NCI-H2029 (cell line): ENCODE measurements around the gene PPP2R2C.

Experiments
- DNase-seq: peaks from one replicate; lab custom pipeline; 2025; lab: John Stamatoyannopoulos, UW

Gene PPP2R2C

DNA sequence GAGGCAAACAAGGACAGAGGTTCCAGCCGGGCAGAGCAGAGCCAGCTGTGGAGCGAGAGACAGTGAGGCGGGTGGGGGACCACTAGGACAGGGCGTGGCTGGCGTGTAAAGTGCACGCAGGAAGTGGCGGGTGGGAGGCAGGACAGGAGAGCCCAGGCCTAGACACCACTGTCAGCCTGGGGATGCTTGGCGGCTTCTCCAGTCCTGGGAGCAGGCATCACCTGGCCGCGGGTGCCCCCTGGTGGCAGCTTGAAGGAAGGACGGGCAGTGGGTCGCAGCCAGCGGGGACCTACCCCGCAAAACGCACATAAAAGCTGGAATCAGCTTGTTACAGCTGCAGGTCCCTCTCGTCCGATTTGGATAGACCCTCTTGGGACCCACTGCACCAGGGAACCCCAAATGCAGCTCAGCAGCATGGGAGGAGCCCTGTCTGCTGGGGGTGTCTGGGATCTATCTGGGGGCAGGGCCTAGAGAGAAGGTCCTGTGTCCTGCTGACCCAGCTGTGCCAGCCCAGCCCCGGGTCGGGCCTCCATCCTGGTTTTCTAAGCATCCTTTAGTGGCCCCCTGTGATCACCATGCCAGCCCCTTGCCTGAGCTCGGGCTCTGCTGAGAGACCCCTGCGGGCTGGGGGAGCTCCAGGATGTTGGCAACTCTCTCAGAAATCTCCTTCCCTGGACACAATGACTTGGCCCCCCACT is 145.0 kb downstream of the PPP2R2C start:
- peak; percentile 54 for DNase-seq

- no peak for DNase-seq
Measured at GRCh38 chr4:6326312-6327060, 145.9 kb downstream of the PPP2R2C start.

DNA sequence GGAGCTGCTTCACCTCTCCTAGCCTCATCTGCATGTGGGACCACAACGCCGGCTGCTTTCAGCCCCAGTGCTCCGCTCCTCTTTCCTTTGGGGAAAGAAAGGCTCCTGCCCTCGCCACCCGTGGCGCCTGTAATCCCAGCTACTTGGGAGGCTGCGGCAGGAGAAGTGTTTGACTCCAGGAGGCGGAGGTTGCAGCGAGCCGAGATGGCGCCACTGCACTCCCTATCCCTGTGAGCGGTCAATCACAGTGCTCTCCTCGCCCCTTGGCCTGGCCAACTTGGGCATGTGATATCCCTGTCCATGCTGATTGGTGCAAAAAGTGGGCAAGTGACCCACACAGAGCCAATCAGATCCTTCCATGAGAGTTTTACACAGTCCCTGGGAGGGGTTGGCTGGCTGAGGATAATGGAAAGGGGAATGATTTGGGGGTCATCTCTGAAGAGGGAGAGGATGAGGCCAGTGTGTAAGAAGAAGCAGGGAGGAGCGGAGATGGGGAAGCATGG is 146.6 kb downstream of the PPP2R2C start:
- no peak for DNase-seq

DNA sequence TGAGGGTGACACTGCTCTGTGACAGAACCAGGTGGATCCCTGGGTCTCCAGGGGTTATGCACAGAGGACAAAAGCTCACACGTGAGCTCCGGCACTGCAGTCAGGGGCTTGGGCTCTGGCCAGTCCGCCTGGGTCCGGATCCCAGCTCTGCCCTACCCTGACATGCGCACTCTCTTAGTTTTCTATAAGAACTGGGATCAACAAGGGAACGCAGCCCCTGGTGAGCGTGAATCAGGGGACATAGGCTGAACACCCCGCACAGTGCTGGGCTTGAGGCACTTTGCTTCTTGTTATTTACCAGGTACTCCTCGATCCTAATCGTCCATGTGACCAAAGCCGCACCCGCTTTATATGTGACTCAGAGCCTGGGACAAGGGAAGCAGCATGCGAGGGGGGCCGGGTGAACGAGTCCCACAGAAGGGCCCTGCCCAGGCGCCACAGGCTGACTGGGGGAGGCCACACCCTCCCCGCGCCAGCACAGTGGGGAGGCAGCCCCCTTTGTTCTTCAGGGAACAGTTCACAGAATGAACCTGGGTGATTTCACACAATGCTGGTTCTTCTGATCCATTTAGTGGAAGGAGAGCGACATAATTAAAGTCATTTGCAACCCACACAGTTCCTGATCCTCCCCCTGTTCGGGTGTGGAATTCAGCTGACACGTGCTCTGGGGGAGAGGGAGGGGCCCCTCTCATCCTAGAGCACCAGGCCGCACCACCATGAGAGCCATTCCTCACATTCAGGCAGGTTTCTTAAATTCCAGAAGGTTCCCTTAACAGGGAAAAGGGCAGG is 147.2 kb downstream of the PPP2R2C start:
- DNase-seq, result no peak

DNA sequence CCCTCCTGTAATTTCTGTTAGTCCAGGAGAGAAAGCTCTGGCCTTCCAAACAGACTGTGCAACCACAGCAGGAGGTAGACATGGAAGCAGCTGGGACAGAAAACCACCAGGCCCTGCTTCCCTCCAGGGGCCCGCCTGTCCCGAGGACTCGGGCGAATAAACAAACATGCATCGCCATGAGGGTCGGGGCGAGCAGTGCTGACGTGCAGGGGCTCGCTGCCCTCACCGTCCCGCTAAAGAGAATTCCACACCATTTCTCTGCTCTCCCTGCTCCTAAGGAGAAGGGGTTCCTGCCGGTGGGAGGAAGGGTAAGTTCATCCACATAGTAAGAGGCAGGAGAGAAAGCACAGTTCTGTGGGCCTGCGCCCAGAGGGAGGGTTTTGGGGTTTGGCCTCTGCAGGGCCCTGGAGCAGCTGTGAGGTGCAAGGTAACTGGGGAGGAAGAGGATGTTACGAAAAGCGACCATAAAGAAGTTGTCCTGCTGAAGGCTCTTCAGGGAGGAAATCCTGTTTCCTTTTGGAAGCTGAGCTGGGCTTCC is 147.9 kb downstream of the PPP2R2C start:
- no peak for DNase-seq

GRCh38 chr4:6322761-6323566 is 149.4 kb downstream of the PPP2R2C start:
- DNase-seq, result no peak

DNA sequence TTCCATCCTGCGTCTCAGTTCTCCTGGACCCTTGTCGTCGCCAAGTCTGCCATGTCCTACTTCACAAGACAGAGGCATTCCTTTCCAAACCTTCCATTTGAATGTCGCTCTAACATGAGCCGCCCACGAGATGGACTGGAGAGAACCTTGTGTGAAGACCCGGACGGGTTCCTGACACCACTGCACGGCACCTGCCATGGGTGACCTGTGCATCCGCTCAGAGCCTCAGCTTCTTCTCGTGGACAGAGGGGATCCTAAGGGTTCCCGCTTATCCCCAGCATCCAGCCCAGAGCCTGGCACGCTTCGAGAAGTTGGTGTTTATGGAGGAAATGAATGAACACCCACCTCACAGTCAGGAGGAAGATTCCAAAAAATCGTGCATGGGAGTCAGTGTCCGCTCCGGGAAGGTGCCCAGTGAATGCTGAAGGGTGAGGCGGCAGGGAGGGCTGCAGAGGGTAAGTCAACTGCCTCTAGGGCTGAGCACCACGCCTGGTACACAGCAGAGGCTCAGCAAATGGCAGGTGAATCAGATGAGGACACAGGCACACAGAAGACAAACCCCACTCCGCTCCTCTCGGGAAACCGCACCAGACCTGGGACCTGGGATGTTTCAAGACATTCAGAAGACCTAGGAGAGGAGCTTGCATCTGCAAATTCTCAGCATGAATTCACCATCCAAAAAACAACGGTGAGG is 150.2 kb downstream of the PPP2R2C start:
- DNase-seq, result no peak

DNA sequence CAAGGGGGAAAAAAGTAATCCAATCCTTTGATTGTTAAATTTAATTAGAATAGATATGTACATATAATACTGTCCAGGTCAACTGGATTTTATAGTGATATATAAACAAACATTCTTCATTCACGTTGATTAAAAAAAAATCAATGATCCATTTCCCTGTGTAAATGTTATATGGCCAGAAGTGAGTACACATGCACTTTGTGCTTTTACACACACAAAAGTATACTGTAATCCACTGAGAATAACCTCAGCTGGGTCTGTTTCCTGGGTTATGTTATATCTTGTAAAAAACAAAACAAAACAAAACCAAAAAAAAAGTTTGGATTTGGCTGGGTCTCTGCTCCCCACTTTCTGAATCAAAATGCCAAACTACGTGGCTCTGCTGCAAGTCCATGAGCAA is 151.1 kb downstream of the PPP2R2C start:
- DNase-seq, result no peak

DNA sequence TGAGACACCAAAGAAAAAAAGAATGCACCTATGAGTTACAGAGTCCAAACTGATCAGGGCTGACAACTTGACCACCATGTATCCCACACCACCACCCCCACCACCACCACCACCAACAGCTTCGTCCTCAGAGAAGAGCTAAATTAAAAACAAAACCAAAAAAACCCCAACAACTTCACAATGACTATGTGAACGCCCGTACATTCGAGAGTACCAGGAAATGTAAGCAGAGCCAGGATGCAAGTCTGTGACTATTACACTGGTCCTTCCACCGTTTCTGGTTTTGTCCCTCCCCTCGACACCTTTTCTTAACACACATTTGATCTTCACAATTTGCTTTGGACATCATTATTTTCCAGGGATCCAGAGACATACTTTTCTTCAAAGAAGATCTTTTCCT is 151.8 kb downstream of the PPP2R2C start:
- DNase-seq, result no peak

DNA sequence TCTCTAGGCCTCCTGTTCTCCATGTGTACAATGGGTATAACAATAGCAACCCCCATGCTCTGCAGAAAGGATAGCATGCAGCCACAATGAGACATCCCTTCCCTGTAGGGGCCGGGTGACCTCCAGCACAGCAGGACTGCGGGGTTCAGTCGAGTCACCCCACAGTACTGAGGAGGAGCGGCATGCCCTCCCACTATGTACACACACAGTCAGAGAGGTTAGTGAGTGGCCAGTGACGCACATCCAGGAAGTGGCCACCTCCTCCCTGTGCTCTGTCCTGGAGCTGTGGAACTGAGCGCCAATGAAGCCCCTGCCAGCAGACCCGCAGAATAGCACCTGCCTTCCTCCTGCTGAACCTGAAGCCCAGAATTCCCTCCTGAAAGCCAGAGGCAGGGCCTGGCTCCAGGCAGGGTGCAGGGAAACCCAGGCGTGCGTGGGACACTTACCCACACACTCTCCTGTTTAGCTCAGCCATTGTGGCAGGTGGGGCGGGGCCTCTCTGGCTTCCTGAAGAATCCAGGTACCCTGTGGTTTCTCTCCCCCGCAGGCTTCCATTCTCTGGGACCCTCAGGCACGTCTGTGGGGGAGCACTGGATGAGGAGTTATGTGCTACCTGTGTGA is 152.8 kb downstream of the PPP2R2C start:
- DNase-seq, result no peak

DNA sequence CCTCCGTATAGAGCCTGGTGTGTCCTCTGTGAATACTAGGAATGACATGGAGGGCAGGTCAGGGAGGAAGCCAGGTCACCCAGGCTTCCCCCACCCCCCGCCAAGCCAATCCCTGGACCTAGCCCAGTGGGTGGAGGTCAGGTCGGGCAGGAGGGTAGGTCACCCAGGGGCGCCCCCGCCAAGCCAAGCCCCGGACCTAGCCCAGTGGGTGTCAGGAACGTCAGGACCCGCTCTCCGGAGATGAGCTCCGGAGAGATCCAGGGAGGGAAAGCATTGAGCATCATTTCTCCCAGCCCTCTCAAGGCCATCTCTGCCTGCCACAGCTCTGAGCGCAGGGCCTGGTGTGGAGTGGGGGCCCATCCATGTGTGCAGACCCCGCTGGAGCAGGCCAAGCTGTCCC is 154.2 kb downstream of the PPP2R2C start:
- DNase-seq, result no peak

GRCh38 chr4:6316461-6317003 is 155.9 kb downstream of the PPP2R2C start:
- DNase-seq, result no peak

- no peak for DNase-seq
Measured at GRCh38 chr4:6313216-6313615, 159.2 kb downstream of the PPP2R2C start.

DNA sequence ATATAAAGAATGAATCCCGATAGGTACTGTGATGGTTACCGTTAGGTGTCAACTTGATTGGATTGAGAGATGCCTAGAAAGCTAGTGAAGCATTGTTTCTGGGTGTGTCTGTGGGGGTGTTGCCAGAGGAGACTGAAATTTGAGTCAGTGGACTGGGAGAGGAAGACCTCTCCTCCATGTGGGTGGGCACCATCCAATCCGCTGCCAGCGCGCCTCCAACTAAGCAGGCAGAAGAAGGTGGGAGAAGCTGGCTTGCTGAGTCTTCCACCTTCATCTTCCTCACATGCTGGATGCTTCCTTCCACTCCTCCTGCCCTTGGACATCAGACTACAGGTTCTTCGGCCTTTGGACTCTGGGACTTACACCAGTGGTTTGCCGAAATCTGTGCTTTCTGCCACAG is 162.6 kb downstream of the PPP2R2C start:
- no peak for DNase-seq

GRCh38 chr4:6308899-6309643 is 163.3 kb downstream of the PPP2R2C start:
- DNase-seq, result peak; percentile 42

GRCh38 chr4:6307891-6308290 is 164.5 kb downstream of the PPP2R2C start:
- DNase-seq, result no peak

DNA sequence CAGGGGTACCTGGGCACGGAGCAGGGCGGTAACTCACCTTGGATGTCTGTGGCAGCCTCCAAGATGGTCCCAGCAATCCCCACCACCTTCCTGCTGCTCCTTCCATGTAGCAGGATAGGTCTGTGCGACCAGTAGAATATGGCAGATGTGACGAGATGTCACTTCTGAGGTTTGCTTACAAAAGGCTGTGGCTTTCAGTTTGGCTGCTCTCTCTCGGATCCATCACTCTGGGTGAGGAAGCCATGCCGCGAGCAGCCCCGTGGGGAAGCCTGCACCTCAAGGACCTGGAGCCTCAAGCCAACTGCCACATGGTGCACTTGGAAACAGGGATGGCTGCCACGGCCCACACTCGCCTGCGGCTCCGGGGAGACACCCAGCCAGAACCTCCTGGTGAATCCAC is 165.2 kb downstream of the PPP2R2C start:
- DNase-seq, result no peak

- no peak for DNase-seq
Measured at GRCh38 chr4:6306299-6306698, 166.1 kb downstream of the PPP2R2C start.

DNA sequence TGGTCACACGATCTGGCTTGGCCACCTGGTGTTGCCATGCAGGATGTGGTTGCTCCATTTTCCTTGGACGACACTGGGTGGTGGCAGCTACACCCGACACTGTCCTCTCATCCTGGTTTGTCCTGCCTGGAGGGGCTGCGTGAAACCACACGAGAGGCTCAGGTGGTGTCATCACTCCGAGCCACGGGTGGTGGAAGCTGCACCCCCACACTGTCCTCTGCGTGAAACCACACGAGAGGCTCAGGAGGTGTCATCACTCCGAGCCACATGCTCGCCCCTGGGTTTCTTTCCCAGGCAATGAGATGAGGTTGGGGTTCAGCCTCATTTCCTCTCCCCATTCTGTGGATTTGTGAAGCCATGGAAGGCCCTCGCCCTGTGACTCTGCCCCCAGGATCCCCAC is 168.5 kb downstream of the PPP2R2C start:
- DNase-seq, result no peak
